ENCODE measurements around the gene XYLT1.

XYLT1 gene

GRCh38 chr16:17302620-17303019, 168.1 kb downstream of the XYLT1 start:
- peak; percentile 59 to 73 (median 61) for DNase-seq

DNA sequence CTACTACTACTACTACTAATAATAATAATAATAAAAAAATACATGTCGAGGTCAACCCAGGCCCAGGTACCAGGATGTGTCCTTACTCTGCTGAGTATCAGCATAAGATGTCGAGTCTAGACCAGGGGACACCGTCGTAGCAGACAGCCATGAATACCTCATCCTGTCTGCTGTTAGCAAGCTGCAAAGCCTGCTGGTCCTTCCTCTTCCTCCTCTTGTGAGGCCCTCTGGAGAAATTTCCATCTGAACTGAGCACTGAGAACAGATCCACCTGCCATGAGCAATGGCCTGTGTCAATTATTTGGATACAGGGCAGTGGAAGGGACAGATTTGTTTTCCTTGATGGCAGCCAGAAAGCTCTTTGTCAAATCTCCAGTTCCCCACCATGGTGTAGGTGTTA, 168.5 kb downstream of the XYLT1 start:
- peak in 1 of 3 donors; percentile 14 for DNase-seq

- DNase-seq = peak; percentile 52 to 64 (median 55)
Observed at GRCh38 chr16:17301593-17302135, 169.1 kb downstream of the XYLT1 start.

DNA sequence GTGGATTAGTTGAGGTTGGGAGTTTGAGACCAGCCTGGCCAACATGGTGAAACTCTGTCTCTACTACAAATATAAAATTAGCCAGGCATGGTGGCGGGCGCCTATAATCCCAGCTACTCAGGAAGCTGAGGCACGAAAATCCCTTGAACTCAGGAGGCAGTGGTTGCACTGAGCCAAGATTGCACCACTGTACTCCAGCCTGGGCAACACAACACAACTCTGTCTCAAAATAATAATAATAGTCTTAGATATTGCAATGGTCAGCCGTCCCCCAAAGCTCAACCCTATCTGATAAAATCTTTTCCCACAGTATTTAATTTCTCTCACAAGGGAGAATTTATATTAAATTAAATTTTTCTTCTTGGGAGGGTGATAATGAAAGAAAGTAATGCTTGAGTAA, 169.6 kb downstream of the XYLT1 start:
- DNase-seq = no peak

- DNase-seq = no peak
Observed at GRCh38 chr16:17299790-17300189, 171.0 kb downstream of the XYLT1 start.

- no peak for DNase-seq
Observed at GRCh38 chr16:17298238-17298637, 172.5 kb downstream of the XYLT1 start.

DNA sequence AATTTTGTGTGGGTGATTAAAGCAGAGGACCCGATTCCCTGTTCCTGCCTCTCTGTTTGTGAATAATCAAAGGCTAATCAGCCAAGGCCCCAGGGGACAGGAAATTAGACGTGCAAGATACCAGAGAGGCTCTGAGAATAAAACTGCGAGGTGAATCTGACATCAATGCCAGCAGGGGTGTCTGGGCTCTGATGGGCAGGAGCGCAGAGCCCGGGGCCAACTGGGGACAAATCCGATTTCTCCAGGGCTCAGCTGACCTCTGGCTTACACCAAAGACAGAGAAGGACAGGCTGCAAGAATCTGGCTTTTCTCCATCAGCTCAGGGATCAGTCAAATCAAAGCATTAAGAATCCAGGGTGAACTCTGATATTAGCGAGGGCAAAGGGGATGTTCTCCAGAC, 174.3 kb downstream of the XYLT1 start:
- DNase-seq = no peak

GRCh38 chr16:17295948-17296347, 174.8 kb downstream of the XYLT1 start:
- no peak for DNase-seq

DNA sequence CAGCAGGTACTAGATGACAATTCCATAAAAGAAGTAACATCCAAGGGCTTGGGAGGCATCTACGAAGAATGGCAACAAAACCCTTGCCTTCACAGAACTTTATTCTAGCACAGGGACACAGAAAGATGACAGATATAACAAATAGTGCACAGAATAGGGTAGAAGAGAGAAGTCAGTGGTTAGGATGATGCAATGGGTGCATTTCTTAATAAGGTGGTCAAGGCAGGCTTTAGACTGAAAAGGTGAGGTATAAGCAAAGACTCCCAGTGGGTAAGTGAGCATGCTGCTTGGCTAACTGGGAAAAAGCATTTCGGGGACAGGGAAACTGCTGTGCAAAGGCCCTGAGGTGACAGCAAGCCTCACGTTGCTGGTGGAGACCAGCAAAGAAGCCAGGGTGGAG, 175.9 kb downstream of the XYLT1 start:
- peak in 1 of 3 donors; percentile 26 for DNase-seq

- no peak for DNase-seq
Observed at GRCh38 chr16:17293813-17294558, 176.8 kb downstream of the XYLT1 start.

GRCh38 chr16:17291289-17291688, 179.5 kb downstream of the XYLT1 start:
- no peak for DNase-seq

GRCh38 chr16:17289674-17290635, 180.8 kb downstream of the XYLT1 start:
- DNase-seq = no peak

GRCh38 chr16:17289050-17289449, 181.7 kb downstream of the XYLT1 start:
- no peak for DNase-seq

DNA sequence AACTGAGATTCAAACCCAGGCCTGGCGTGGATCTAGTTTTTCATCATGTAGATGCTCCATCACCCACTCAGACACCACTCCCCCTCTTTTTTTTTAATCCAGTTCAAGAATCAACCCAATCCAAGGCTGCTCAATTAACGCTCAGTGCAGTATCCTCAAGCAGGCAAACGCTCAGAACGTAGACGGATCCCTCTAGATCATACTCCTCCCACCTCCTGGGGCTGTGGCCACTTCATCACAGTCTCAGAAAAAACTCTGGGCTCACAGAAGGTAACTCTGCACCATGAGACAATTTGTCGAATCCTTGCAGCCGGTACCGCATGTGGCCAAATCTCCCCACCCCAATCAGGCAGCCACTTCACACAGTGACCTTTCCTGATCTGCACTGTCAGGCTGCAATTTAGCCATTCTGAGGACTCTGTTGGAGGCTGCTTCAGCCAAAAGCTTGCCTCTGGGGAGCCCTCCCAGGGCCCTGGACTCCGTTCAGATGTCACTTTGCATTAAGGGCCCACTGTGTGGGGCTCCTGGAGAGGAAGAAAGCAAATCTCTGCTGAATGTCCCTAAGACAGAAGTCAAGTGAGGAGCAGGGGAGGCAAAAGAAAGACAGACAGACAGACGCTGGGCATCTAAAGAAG, 183.5 kb downstream of the XYLT1 start:
- DNase-seq = no peak

DNA sequence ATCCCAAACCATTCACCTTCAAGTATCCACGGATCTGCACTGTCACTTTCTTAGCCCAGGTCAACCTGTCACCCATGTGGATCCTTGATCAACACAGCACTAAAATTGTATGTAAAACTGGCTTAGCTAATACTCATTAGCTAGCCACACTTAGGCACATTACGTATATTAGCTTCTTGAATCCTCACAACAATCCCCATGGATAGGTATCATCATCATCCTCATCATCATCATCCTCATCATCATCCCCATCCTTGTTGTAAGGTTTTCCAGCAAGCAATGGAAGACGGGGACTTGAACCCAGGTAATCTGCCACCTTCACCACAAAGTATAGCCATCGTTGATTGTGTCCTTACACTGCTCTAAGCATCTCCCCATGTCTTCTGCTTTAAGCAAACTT, 184.3 kb downstream of the XYLT1 start:
- DNase-seq = no peak

DNA sequence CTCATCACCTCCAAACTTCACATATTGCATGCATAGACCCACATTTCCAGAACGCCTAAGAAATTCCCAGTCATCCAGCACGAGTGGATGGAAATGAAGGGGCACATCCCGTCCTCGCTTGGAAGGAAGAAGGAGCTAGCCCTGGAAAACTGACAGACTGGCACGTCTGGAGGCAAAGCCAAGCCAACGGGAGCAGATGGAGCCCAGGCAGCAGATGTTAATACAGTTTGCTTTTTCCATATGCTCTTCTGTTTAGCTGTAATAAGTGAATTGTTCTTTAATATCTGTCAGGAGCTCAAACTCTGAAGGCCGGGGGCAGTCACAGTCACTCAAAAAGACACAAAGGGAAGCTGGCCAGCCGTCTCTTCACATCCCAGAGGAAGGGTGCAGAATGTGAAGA, 187.7 kb downstream of the XYLT1 start:
- no peak for DNase-seq

GRCh38 chr16:17282247-17282646, 188.5 kb downstream of the XYLT1 start:
- no peak for DNase-seq

DNA sequence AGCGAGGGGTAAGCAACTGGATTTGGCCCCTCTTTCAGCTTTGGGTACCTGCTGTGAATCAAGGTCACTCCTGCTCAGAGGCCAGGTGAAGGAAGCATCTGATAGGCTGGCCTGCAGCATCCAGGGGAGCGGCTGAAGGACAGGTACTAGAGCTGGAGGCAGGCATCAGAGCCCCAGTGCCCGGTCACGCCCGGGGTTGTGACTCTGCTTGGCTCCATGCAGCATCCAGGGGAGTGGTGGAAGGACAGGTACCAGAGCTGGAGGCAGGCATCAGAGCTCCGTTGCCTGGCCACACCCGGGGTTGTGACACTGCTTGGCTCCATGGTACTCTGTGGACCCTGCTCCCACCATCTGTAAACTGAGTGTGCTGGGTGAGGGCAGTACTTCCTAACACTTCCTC, 189.7 kb downstream of the XYLT1 start:
- DNase-seq = no peak

DNA sequence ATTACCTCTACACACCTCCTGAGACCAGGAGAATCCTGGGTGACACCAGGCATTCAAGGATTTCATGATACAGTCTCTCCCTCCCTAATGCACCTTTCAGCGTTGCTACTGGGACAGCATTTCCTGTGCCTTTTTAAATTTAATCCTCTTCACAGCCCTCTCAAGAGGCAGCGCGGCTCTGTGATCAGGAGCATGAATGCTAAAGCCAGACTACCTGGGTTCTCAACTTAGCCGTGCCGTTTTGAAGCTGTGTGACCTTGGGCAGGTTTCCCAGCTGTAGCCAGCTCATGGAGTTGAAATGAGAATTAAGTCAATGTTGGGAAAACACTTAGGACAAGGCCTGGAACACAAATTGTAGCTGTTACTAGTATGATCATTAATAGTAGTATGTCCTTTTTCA, 191.8 kb downstream of the XYLT1 start:
- DNase-seq = no peak

DNA sequence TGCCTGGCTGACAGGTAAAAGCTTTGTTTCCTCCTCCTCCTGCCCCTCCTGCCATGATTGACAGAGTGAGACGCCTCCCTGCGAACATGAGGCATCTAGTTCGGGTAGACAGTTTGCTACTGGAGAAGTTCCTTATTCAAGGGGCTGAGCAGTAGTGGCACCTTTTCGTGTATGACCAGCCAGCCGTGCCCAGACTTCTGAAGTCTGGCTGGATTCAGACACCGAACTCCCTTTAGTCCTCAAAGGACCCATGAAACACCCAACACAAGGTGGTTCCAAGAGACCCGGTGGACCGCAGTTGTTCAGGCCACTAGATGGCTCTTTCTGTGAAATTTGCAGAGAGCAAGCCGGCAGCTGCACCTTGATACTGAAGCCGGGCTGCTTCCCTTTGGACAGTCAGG, 192.8 kb downstream of the XYLT1 start:
- peak; percentile 34 to 41 (median 37) for DNase-seq

DNA sequence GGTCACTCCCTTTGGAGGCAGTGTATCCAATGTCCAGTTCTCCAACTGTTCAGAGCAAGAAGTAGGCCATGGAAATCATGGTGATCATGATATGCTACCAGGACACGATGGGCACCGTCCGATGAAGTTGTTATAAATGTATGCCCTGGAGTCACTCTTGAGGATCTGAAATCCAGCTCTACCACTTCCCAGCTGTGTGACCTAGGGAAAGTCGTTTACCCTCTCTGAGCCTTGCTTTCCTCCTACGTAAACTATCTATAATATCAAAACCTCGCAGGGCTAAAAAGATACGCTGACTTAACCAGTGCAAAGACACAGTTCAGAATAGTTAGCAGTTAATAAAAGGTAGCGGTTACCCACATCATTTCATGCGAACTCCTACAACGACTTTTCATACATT, 194.2 kb downstream of the XYLT1 start:
- DNase-seq = no peak

DNA sequence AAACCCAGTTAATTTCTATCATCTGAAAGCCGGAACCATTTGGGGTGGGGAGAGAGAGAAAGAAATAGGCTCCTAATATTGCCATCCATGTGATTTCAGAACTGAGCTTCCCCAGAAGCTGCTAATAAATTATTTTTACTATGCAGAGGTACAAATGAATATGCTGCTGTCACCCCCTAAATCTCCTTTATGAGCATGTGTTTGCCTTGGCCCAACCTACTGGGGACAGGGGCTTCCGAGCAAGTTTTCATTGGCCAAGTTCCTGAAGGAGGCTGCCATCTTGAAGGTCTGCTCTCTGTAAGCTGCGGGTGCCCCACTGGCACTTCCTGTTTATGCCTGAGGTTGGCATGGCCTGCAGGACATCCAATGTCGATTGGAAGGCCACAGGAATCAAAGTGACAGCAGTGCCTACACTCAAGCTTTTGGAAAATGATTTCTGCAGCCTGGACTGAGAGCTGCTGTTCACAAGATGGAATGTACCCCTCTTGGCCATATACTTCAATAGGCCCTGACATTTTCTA, 194.7 kb downstream of the XYLT1 start:
- DNase-seq = no peak
